T-cell (primary cell): Measurements from ENCODE around the gene MYH11. TPM values are rescaled to one million over a fixed set of nuclear protein-coding genes. Genes with fewer than 3 reads are reported as not detected.

Experiments
- ATAC-seq, 4 experiments: fragments of 200-7000 bp in 3 of 4; fragments of 150-1000 bp in 1 of 4; cut with Tn5 transposase; replicated peaks in 1 of 4; 1 replicate in 3 of 4; 2 replicates in 1 of 4; pipeline ENCODE4 v1.10.0; 2021; ENCODE audit warnings: moderate library complexity in 3 of 4, mild to moderate bottlenecking in 2 of 4, moderate number of reproducible peaks in 1 of 4
- CTCF ChIA-PET, 2 donors: fragments of 300-600 bp; sonication (Branson Sonifier 250); formaldehyde crosslinking; loops; one replicate each; lab custom pipeline; 2022; ENCODE audit warnings: antibody characterized with exemption in 2 of 2; lab: Charles Lee
- POLR2A ChIA-PET, 2 donors: fragments of 300-600 bp; sonication (Branson Sonifier 250); formaldehyde crosslinking; loops; one replicate each; lab custom pipeline; 2022; ENCODE audit warnings: antibody characterized with exemption in 2 of 2; lab: Charles Lee
- DNase-seq, 35 experiments: peaks; one replicate each; pipeline versions ENCODE4 v3.0.0 to v3.0.0-alpha.2; 2013 to 2023
- H3K27ac ChIP-seq: one replicate; pipeline ENCODE4 v1.5.1; 2013; ENCODE audit warnings: low read length
- H3K27me3 ChIP-seq, 2 experiments: replicated peaks in 1 of 2; 1 replicate in 1 of 2; 2 replicates in 1 of 2; pipeline versions ENCODE4 v1.6.1 to v1.7.0; 2013; ENCODE audit warnings: low read length in 1 of 2, mixed read lengths in 1 of 2; ENCODE audit not compliant: control insufficient read depth in 2 of 2, insufficient read depth in 2 of 2; ENCODE audit errors: extremely low read depth in 1 of 2
- H3K36me3 ChIP-seq, 2 donors: 1 replicate in 1 of 2; 2 replicates in 1 of 2; pipeline versions ENCODE4 v1.6.1 to v1.7.0; 2013; ENCODE audit warnings: low read length in 1 of 2; ENCODE audit not compliant: control insufficient read depth in 2 of 2, insufficient read depth in 1 of 2; ENCODE audit errors: extremely low read depth in 1 of 2
- H3K4me1 ChIP-seq, 2 experiments: 1 replicate in 1 of 2; 2 replicates in 1 of 2; pipeline versions ENCODE4 v1.6.1 to v1.7.0; 2013; ENCODE audit warnings: low read length in 2 of 2, mixed read lengths in 1 of 2; ENCODE audit not compliant: insufficient read depth in 2 of 2, control insufficient read depth in 1 of 2; ENCODE audit errors: extremely low read depth in 1 of 2
- H3K4me3 ChIP-seq, 2 donors: 1 replicate in 1 of 2; 2 replicates in 1 of 2; pipeline versions ENCODE4 v1.5.1 to v1.7.0; 2013; ENCODE audit warnings: mild to moderate bottlenecking in 2 of 2, low read length in 1 of 2, moderate library complexity in 1 of 2; ENCODE audit not compliant: control insufficient read depth in 1 of 2; ENCODE audit errors: extremely low read depth in 1 of 2
- H3K9me3 ChIP-seq: 2 replicates; pipeline ENCODE4 v1.7.0; 2013
- H3K27ac Mint-ChIP-seq, 2 donors: one replicate each; pipeline ENCODE4 v1.8.0; 2020 to 2021; ENCODE audit warnings: mild to moderate bottlenecking in 2 of 2, mixed read lengths in 2 of 2
- H3K27me3 Mint-ChIP-seq, 2 donors: one replicate each; pipeline ENCODE4 v1.8.0; 2021 to 2022; ENCODE audit warnings: mixed read lengths in 2 of 2
- H3K36me3 Mint-ChIP-seq: one replicate; pipeline ENCODE4 v1.8.0; 2021; ENCODE audit warnings: mixed read lengths
- H3K4me1 Mint-ChIP-seq, 3 donors: one replicate each; pipeline ENCODE4 v1.8.0; 2020 to 2022; ENCODE audit warnings: mixed read lengths in 3 of 3, mild to moderate bottlenecking in 1 of 3
- H3K4me3 Mint-ChIP-seq, 3 donors: one replicate each; pipeline ENCODE4 v1.8.0; 2020 to 2022; ENCODE audit warnings: mild to moderate bottlenecking in 3 of 3, mixed read lengths in 3 of 3, moderate library complexity in 3 of 3
- H3K9me3 Mint-ChIP-seq, 3 donors: one replicate each; pipeline ENCODE4 v1.8.0; 2020 to 2022; ENCODE audit warnings: mixed read lengths in 3 of 3
- WGBS: methylation state at CpG from one replicate; pipeline ENCODE4 v1.1.5; 2013; ENCODE audit warnings: missing lambda C conversion rate; ENCODE audit not compliant: insufficient coverage; 5-methylcytosine and 5-hydroxymethylcytosine counted together
- total RNA-seq, 35 experiments: library from RNA in 6 of 35; stranded (reverse) in 6 of 35; fragments of 120-200 nt in 1 of 35; gene quantifications; one replicate each; pipeline versions ENCODE4 v1.2.1 to v1.2.4 and lab custom pipeline; 2013 to 2026

Gene MYH11
- total RNA-seq, 5 donors from 2014 or later (not counting 1 experiment from before 2014, with no cell fraction given): 0.56 to 0.93 (median 0.66) TPM; not detected in 2

GRCh38 chr16:15778999-15779614, 77.7 kb downstream of the MYH11 start:
- H3K4me1 ChIP-seq: no peaks in the 10 kb centered on the region
- H3K9me3 Mint-ChIP-seq: no peaks in the 10 kb centered on the region
- 77% methylated on average over 3 of the region's 6 CpGs for WGBS
- ATAC-seq (no peak), DNase-seq (no peak)
- ChIA-PET POLR2A (no interaction called here), CTCF (no interaction called here)
- peaks cover 0 to 14% of the 10 kb centered on the region in 2 experiments for H3K27me3 ChIP-seq
- no peaks in the 10 kb centered on the region for H3K36me3 ChIP-seq
- H3K27ac Mint-ChIP-seq: no peak overlapping the region
- H3K4me1 Mint-ChIP-seq: no peaks in the 10 kb centered on the region
- H3K27me3 Mint-ChIP-seq: peaks cover 5 to 7% of the 10 kb centered on the region in 2 donors
- H3K27ac ChIP-seq: no peak overlapping the region
- no peak overlapping the region for H3K4me3 ChIP-seq
- H3K4me3 Mint-ChIP-seq: no peak overlapping the region
- H3K9me3 ChIP-seq: no peaks in the 10 kb centered on the region
- H3K36me3 Mint-ChIP-seq: no peaks in the 10 kb centered on the region

- WGBS: no CpG with 5 or more reads among the region's 8 CpGs
- ChIA-PET CTCF (no interaction called here), POLR2A (no interaction called here)
- Mint-ChIP-seq H3K27ac (no peak overlapping the region), H3K4me1 (no peaks in the 10 kb centered on the region), H3K36me3 (no peaks in the 10 kb centered on the region), H3K27me3 (peaks cover 5 to 10% of the 10 kb centered on the region in 2 donors), H3K4me3 (no peak overlapping the region), H3K9me3 (no peaks in the 10 kb centered on the region)
- Histone ChIP-seq H3K4me3 (no peak overlapping the region), H3K4me1 (no peaks in the 10 kb centered on the region), H3K36me3 (no peaks in the 10 kb centered on the region), H3K27ac (no peak overlapping the region), H3K27me3 (peaks cover 0 to 14% of the 10 kb centered on the region in 2 experiments), H3K9me3 (no peaks in the 10 kb centered on the region)
- ATAC-seq: no peak
- DNase-seq: no peak
Measured at GRCh38 chr16:15778204-15778743, 78.6 kb downstream of the MYH11 start.

GRCh38 chr16:15777533-15778203, 79.2 kb downstream of the MYH11 start:
- no peaks in the 10 kb centered on the region for H3K9me3 ChIP-seq
- no peak overlapping the region for H3K4me3 Mint-ChIP-seq
- DNase-seq: peak in 1 of 35 experiments; percentile 8
- ChIA-PET POLR2A (interaction anchor here in 1 of 2 donors (0.6 kb wide), 1 partner anchor 36 kb away, joined by 3 read pairs; no protein-coding TSS in a partner anchor), CTCF (interaction anchor here in 1 of 2 donors (0.6 kb wide), 1 partner anchor 21 kb away, joined by 9 read pairs; no protein-coding TSS in a partner anchor)
- WGBS: 53% methylated on average over 5 of the region's 11 CpGs
- peaks cover 0 to 14% of the 10 kb centered on the region in 2 experiments for H3K27me3 ChIP-seq
- H3K27ac ChIP-seq: no peak overlapping the region
- no peaks in the 10 kb centered on the region for H3K36me3 Mint-ChIP-seq
- H3K4me1 ChIP-seq: no peaks in the 10 kb centered on the region
- no peak overlapping the region for H3K27ac Mint-ChIP-seq
- peaks cover 5 to 10% of the 10 kb centered on the region in 2 donors for H3K27me3 Mint-ChIP-seq
- no peak overlapping the region for H3K4me3 ChIP-seq
- no peaks in the 10 kb centered on the region for H3K9me3 Mint-ChIP-seq
- no peak for ATAC-seq
- H3K4me1 Mint-ChIP-seq: no peaks in the 10 kb centered on the region
- no peaks in the 10 kb centered on the region for H3K36me3 ChIP-seq

DNA sequence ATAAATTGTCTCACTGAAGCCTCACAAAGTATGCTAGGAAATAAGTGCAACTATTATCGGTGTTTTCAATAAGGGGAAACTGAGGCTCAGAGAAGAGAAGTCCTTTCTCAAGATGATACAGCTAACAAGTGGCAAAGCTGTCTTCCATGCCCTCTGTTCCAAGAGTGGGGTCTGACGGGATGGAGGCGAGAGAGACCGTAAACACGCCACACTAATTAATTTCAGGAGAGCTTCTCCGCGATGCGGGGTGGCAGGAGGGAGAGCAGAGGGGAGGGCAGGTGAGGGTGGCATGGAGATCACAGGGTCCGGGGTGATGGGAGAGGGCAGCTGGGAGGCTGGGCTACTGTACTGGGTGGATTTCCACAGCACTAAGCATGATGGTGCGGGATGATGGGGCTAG, 80.3 kb downstream of the MYH11 start:
- Mint-ChIP-seq H3K4me3 (no peak overlapping the region), H3K27ac (no peak overlapping the region), H3K4me1 (no peaks in the 10 kb centered on the region), H3K9me3 (no peaks in the 10 kb centered on the region), H3K36me3 (no peaks in the 10 kb centered on the region), H3K27me3 (peaks cover 5 to 10% of the 10 kb centered on the region in 2 donors)
- H3K27ac ChIP-seq: no peak overlapping the region
- no peaks in the 10 kb centered on the region for H3K36me3 ChIP-seq
- ChIA-PET CTCF (no interaction called here), POLR2A (no interaction called here)
- H3K4me1 ChIP-seq: no peaks in the 10 kb centered on the region
- no peak for DNase-seq
- H3K9me3 ChIP-seq: no peaks in the 10 kb centered on the region
- ATAC-seq: no peak
- H3K4me3 ChIP-seq: no peak overlapping the region
- peaks cover 0 to 16% of the 10 kb centered on the region in 2 experiments for H3K27me3 ChIP-seq
- WGBS: 95% methylated on average over 8 of the region's 10 CpGs

- no peaks in the 10 kb centered on the region for H3K9me3 ChIP-seq
- 100% methylated on average over 1 of the region's 7 CpGs for WGBS
- no peak for DNase-seq
- ChIA-PET POLR2A (no interaction called here), CTCF (no interaction called here)
- no peak overlapping the region for H3K27ac ChIP-seq
- peaks cover 0 to 16% of the 10 kb centered on the region in 2 experiments for H3K27me3 ChIP-seq
- H3K4me1 ChIP-seq: no peaks in the 10 kb centered on the region
- H3K27ac Mint-ChIP-seq: no peak overlapping the region
- no peaks in the 10 kb centered on the region for H3K9me3 Mint-ChIP-seq
- H3K4me3 ChIP-seq: no peak overlapping the region
- H3K36me3 ChIP-seq: no peaks in the 10 kb centered on the region
- H3K4me1 Mint-ChIP-seq: no peaks in the 10 kb centered on the region
- no peaks in the 10 kb centered on the region for H3K36me3 Mint-ChIP-seq
- no peak for ATAC-seq
- peaks cover 3 to 10% of the 10 kb centered on the region in 2 donors for H3K27me3 Mint-ChIP-seq
- no peak overlapping the region for H3K4me3 Mint-ChIP-seq
Measured at GRCh38 chr16:15775663-15776304, 81.0 kb downstream of the MYH11 start.

- H3K4me1 Mint-ChIP-seq: no peaks in the 10 kb centered on the region
- POLR2A ChIA-PET: no interaction called here
- H3K4me3 ChIP-seq: no peak overlapping the region
- CTCF ChIA-PET: no interaction called here
- ATAC-seq (no peak), DNase-seq (no peak)
- peaks cover 0 to 16% of the 10 kb centered on the region in 2 experiments for H3K27me3 ChIP-seq
- H3K9me3 Mint-ChIP-seq: no peaks in the 10 kb centered on the region
- no peaks in the 10 kb centered on the region for H3K36me3 Mint-ChIP-seq
- H3K9me3 ChIP-seq: no peaks in the 10 kb centered on the region
- H3K27ac ChIP-seq: no peak overlapping the region
- H3K4me1 ChIP-seq: no peaks in the 10 kb centered on the region
- H3K36me3 ChIP-seq: no peaks in the 10 kb centered on the region
- H3K27ac Mint-ChIP-seq: no peak overlapping the region
- H3K4me3 Mint-ChIP-seq: no peak overlapping the region
- peaks cover 3 to 10% of the 10 kb centered on the region in 2 donors for H3K27me3 Mint-ChIP-seq
Measured at GRCh38 chr16:15775209-15775608, 81.6 kb downstream of the MYH11 start.
